GM18498 (cell line): ENCODE results near the gene BDH1.

Experiments
- ATAC-seq: cut with Tn5 transposase; IDR thresholded peaks from one replicate; pipeline ENCODE4 v1.9.1; 2021; ENCODE audit warnings: mild to moderate bottlenecking, moderate library complexity; ENCODE audit not compliant: unreplicated experiment

Gene BDH1

GRCh38 chr3:197508051-197508451 is 47.7 kb downstream of the BDH1 start:
- no peak for ATAC-seq

GRCh38 chr3:197507541-197507940 is 48.2 kb downstream of the BDH1 start:
- ATAC-seq, result no peak

DNA sequence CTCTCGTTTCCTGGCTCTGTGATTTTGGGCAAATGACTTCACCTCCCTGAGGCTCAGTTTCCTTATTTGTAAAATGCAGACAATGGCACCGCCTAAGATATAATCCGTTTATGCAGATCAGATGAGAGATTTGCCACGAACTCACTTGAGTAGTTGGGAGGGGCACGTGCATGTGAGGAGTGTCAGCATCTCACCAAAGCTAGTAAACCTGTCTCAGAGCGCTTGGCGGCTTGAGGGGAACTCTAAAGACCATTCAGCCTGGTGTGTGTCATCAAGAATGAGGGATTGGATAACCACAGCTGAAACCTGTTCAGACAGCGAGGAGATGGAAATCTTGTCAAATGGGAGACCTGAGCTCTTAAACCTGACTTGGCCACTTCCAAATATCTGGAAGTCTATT is 48.7 kb downstream of the BDH1 start:
- no peak for ATAC-seq

- ATAC-seq, result no peak
These were observed 49.8 kb downstream of the BDH1 start for GRCh38 chr3:197505796-197506548.

DNA sequence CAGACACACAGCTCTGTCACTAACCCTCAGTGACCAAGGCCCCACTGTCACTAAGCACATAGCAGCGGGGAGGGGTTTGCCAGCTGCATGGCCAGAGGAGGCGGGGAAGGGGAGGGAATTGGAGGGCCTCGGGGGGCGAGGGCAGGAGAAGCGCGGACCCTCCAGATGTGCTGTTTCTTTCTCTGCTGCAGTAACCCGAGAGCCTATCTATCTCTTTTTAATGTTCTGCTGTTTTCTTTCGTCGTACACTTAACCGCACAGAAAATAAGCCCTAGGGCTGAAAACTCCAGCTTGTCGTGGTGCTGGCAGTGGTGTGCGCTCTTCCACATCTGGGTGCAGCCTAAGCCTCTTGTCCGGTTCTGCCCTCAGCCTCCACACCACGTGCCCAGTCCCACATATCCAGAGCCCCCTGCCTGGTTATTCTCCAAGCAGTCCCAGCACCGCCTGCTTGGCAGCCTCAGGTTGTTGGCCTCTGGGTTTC is 51.1 kb downstream of the BDH1 start:
- ATAC-seq, result no peak

DNA sequence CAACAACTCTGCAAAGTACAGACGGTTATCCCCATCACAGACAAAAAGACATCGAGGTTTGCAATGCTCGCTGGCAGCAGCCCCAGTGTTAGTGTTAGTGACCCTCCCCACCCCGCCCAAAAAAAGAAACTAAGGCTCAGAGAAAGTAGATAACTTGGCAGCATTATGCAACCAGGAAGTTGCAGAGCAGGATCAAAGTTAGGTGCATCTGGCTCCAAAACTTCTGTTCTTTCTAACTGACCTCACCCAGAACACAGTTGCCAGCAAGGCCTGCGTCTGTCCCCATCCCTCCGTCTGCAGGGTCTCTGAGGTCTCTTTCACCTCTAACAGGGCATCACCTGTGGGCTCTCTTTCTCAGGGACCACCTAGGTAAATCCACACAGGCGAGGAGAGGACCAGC is 51.5 kb downstream of the BDH1 start:
- no peak for ATAC-seq

DNA sequence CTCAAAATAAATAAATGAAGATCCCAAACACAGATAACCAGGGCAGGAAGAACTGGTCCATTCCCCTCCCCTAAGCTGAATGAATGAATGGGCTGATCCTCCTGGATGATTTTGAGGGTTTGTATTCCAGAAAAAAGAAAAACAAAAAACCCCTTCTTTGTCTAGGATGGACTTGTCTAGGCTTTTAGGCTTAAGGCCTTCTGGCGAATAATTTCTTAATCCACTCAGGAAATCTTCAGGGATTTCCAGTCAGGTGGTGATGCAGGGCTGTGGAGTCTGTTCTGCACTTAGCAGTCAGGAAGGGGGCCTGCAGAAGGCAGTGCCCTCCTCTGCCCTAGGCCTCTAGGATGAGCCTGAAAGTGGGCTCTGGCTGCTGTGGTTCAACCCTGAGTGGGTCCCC is 52.1 kb downstream of the BDH1 start:
- no peak for ATAC-seq

GRCh38 chr3:197501879-197502620 is 53.7 kb downstream of the BDH1 start:
- no peak for ATAC-seq

DNA sequence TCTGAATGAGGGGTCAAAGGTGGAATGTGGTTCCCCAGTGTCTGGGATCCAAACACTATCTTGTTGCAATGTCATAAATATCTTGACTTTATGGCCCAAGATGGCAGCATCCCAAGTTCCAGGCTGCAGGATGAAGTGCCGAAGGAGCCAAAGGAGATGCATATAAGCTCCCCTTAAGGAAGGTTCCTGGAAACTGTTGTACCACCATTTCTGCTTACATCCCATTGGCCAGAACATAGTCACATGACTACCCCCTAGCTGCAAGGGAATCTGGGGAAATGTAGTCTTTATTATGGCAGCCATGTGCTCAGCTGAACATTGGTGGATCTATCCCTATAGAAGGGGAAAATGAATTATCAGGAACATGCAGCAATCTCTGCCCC is 54.3 kb downstream of the BDH1 start:
- ATAC-seq, result no peak

- ATAC-seq, result no peak
These were observed 55.0 kb downstream of the BDH1 start for GRCh38 chr3:197500812-197501211.

- no peak for ATAC-seq
These were observed 56.3 kb downstream of the BDH1 start for GRCh38 chr3:197499427-197499826.

DNA sequence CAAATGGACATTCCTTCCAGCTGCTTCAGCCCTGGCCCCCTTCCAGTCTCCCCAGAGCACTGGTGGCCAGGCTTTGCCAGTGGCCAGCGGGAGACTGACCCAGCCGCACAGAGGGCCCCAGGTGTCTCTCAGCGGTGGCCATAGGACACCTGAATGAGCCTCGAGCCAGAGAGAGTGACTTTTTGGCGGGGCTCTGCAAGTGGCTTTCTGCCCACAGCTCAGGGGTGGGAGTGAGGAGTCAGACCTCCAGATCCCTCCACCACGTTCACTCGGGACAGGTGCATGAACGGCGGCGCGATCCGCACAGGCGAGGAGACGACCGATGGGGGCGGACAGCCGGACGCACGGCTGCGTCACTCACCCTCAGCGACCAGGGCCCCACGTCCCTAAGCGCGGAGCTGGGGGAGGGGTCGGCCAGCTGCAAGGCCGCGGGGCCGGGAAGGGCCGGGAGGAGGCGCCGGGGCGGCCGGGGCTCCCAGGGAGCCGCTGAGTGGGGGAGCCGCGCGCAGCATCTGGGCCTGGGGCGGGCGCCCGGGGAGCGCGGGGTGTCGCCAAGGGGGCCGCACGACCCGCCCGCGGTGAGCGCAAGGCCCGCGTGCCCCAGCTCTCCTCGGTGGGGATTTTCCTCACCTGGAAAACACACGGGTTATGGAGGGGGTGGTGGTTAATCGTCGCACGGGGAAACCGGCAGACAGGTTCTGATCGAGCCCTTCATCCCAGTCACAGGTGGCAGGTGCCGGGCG is 57.1 kb downstream of the BDH1 start:
- no peak for ATAC-seq

DNA sequence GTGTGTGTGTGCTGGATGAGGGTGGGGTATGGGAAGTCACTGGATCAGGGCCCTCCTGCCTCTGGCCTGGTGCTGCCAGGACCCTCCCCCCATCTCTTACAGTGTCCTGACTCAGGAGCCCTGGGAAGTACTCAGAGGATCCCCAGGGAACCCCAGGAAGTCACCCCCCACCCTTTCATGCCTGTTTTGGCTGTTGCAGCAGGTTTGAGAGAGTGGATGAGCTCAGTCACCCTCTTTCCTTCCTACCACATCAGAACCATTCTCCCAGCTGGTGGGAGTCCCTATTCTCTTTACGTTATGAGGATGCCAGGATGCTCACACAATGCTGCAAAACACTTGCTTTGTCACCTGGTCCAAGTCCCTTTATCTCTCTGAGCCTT is 59.0 kb downstream of the BDH1 start:
- ATAC-seq, result no peak

GRCh38 chr3:197495999-197496745 is 59.6 kb downstream of the BDH1 start:
- ATAC-seq, result no peak

DNA sequence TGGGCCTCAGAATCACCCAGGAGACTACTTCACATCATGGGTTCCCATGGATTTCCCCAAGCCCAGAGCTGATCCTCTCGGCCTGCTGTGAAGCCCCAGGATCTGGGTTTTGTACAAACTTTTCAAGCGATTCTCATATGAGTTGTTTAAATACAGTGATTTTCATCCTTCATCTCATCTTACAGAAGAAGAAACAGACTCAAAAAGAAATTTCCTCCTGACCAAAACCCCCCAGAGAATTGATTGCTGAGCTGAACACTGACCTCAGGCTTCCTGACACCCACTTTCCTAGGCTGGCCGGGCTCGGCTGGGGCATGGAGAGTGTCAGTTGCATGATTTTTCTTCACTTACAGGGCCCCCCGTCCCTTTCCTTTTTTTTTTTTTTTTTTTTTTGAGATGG is 60.3 kb downstream of the BDH1 start:
- ATAC-seq, result no peak

GRCh38 chr3:197495059-197495455 is 60.7 kb downstream of the BDH1 start:
- no peak for ATAC-seq

DNA sequence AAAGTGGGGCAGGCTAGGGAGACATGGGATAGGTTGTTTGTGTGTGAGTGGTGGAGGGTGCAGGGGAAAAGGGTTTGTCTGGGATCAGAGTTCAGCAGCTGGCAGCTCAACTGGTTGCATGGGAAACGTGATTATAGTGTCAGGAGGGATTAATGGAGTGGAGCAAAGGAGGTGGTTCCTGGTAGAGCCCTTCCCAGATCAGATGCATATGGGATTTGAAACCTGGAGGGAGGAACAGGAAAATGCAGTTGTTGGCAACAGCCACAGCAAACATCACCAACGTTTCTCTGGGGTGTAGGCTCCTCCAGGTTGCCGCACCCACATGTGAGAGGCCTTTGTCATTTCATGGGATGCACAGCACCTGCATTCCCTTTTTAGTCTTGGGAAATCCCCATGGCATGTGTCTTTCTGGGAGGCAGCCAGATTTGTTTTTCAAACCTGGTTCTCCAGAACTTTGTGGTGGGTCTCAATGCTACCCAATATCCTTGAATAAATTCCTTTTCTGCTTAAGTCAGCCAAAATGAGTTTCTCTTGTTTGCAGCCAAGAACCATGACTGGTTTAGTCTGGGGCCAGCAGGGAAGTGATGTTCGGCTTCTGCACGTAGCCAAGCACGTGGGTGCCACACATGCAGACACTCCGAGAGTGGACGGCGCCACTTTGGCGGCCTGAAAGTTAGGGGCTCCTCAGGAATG is 61.3 kb downstream of the BDH1 start:
- ATAC-seq, result no peak

- no peak for ATAC-seq
These were observed 62.7 kb downstream of the BDH1 start for GRCh38 chr3:197493049-197493448.

DNA sequence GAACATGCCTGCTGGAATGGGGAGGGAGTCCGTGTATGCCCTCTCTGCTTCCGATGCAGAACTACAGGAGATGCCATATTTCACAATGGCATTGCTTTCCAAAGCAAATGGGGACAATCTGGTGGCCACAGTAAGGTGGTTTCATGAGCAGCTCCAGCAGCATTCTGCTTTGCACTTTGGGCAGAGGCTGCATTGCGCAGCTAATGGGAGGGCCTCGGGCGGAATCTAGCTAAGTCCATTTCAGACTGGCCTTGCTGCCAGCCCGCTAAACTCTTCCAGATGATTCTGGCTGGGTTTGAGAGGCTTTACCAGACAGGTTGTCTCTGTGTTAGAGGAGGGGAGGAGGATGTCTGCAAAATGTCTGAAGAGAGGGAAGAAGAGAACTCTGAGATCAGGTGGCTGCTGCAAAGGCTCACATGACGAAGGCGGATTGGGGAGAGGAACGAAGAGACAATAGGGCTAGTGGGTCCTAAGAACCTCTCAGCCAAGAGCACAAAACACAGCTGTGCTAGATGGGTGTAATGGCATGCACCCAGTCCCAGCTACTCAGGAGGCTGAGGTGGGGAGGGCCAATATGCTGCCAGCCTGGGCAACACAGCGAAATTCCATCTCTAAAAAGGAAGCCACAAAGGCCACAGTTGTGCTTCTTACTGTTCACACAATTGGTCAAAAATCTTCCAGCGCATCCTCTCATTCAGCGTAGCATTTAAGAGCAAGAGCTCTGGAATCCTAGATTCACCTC is 63.7 kb downstream of the BDH1 start:
- no peak for ATAC-seq

GRCh38 chr3:197491478-197491877 is 64.3 kb downstream of the BDH1 start:
- no peak for ATAC-seq
